Neural cell (in vitro differentiated cells): ENCODE measurements around the gene EFEMP2. TPM values are rescaled to one million over a fixed set of nuclear protein-coding genes. Genes with fewer than 3 reads are reported as not detected.

Experiments used
- H2AFZ ChIP-seq: fragments of 200-600, 300-800 bp; sonication (generic), shearing (Covaris generic); 2 replicates; pipeline ENCODE4 v1.6.0; 2014; ENCODE audit warnings: low read depth, mild to moderate bottlenecking, antibody characterized with exemption, low read length, moderate library complexity
- H3F3A ChIP-seq: fragments of 200-600 bp; shearing (Covaris generic); 2 replicates; pipeline ENCODE4 v1.6.1; 2016; ENCODE audit warnings: mild to moderate bottlenecking, moderate library complexity, mixed read lengths, antibody characterized with exemption, low read length; ENCODE audit not compliant: insufficient read depth, poor library complexity, severe bottlenecking
- H3K27ac ChIP-seq: fragments of 200-600, 300-800 bp; sonication (generic), shearing (Covaris generic); 2 replicates; pipeline ENCODE4 v1.5.1; 2014; ENCODE audit warnings: mild to moderate bottlenecking, low read length, moderate library complexity
- H3K27me3 ChIP-seq: fragments of 300-800, 200-600 bp; sonication (generic), shearing (Covaris generic); 2 replicates; pipeline ENCODE4 v1.6.0; 2014; ENCODE audit warnings: mild to moderate bottlenecking, low read depth, low read length, moderate library complexity; ENCODE audit not compliant: insufficient read depth
- H3K36me3 ChIP-seq: fragments of 300-800, 200-600 bp; sonication (generic), shearing (Covaris generic); 2 replicates; pipeline ENCODE4 v1.5.1; 2014; ENCODE audit warnings: mild to moderate bottlenecking, antibody characterized with exemption, low read length, moderate library complexity; ENCODE audit not compliant: insufficient read depth
- H3K4me2 ChIP-seq: fragments of 300-800, 200-600 bp; sonication (generic), shearing (Covaris generic); 2 replicates; pipeline ENCODE4 v1.6.0; 2014; ENCODE audit warnings: mild to moderate bottlenecking, low read length
- H3K4me3 ChIP-seq: fragments of 300-800, 200-600 bp; sonication (generic), shearing (Covaris generic); 2 replicates; pipeline ENCODE4 v1.5.1; 2014; ENCODE audit warnings: mild to moderate bottlenecking, low read length, moderate library complexity
- H3K79me2 ChIP-seq: fragments of 200-600 bp; shearing (Covaris generic); replicated peaks from 2 replicates; pipeline ENCODE4 v1.6.0; 2014; ENCODE audit warnings: mild to moderate bottlenecking, low read length, moderate library complexity; ENCODE audit not compliant: insufficient read depth
- H3K9ac ChIP-seq: fragments of 300-800, 200-600 bp; sonication (generic), shearing (Covaris generic); 2 replicates; pipeline ENCODE4 v1.6.1; 2016; ENCODE audit warnings: mild to moderate bottlenecking, low read length, mixed read lengths
- H3K9me2 ChIP-seq: fragments of 200-600 bp; shearing (Covaris generic); 2 replicates; pipeline ENCODE4 v1.6.1; 2016; ENCODE audit warnings: mild to moderate bottlenecking, low read length, mixed read lengths; ENCODE audit not compliant: insufficient read depth
- H3K9me3 ChIP-seq: fragments of 200-600, 300-800 bp; sonication (generic), shearing (Covaris generic); 2 replicates; pipeline ENCODE4 v1.6.1; 2016; ENCODE audit warnings: mild to moderate bottlenecking, mixed run types, low read length, moderate library complexity, mixed read lengths
- H4K20me1 ChIP-seq: fragments of 200-600 bp; shearing (Covaris generic); 2 replicates; pipeline ENCODE4 v1.6.1; 2016; ENCODE audit warnings: mild to moderate bottlenecking, mixed run types; ENCODE audit not compliant: insufficient read depth
- CTCF ChIP-seq: fragments of 450-650 bp; IDR thresholded peaks from 2 replicates; pipeline ENCODE4 v1.5.1; 2014; ENCODE audit warnings: antibody characterized with exemption, mild to moderate bottlenecking, moderate library complexity; ENCODE audit not compliant: poor library complexity, severe bottlenecking
- EP300 ChIP-seq: fragments of 450-650 bp; conservative IDR thresholded peaks from 2 replicates; pipeline ENCODE4 v1.6.1; 2014; ENCODE audit warnings: antibody characterized with exemption, mild to moderate bottlenecking, moderate library complexity; ENCODE audit not compliant: poor library complexity, severe bottlenecking
- EZH2 ChIP-seq: fragments of 200-600, 300-800 bp; shearing (Covaris generic), sonication (generic); IDR thresholded peaks from 2 replicates; pipeline ENCODE4 v1.6.1; 2014; ENCODE audit warnings: antibody characterized with exemption, low read length, borderline replicate concordance, mild to moderate bottlenecking; ENCODE audit not compliant: insufficient read depth, poor library complexity, severe bottlenecking
- MXI1 ChIP-seq: fragments of 450-650 bp; conservative IDR thresholded peaks from 2 replicates; pipeline ENCODE4 v1.6.1; 2014; ENCODE audit warnings: antibody characterized with exemption, mild to moderate bottlenecking; ENCODE audit not compliant: poor library complexity, severe bottlenecking
- POLR2AphosphoS5 ChIP-seq: IDR thresholded peaks from 2 replicates; pipeline ENCODE4 v1.6.1; 2012
- RAD21 ChIP-seq: fragments of 450-650 bp; conservative IDR thresholded peaks from 2 replicates; pipeline ENCODE4 v1.6.1; 2014; ENCODE audit warnings: antibody characterized with exemption, mild to moderate bottlenecking, moderate library complexity
- SMC3 ChIP-seq: fragments of 450-650 bp; conservative IDR thresholded peaks from 2 replicates; pipeline ENCODE4 v1.6.1; 2014; ENCODE audit warnings: antibody characterized with exemption, mild to moderate bottlenecking, moderate library complexity; ENCODE audit not compliant: poor library complexity
- TAF1 ChIP-seq: IDR thresholded peaks from 2 replicates; pipeline ENCODE4 v1.6.1; 2012; ENCODE audit warnings: low read depth
- polyA plus RNA-seq: library from polyadenylated mRNA; depleted of rRNA; stranded (reverse); fragments of >200 nt; gene quantifications from 2 replicates; pipeline ENCODE4 v1.2.3, GENCODE V29; 2014
- TF ChIP-seq, protein P1 (sequence below): IDR thresholded peaks from 2 replicates; pipeline ENCODE4 v1.6.1; 2012; ENCODE audit warnings: borderline replicate concordance

Gene EFEMP2
- polyA plus RNA-seq, 1 donor from 2014 or later, result 0.67 TPM

- no peaks in the 10 kb centered on the region for H3K9me3 ChIP-seq
- no peaks in the 10 kb centered on the region for H4K20me1 ChIP-seq
- no peaks in the 10 kb centered on the region for H3K9me2 ChIP-seq
- TF ChIP-seq, protein P1, sequence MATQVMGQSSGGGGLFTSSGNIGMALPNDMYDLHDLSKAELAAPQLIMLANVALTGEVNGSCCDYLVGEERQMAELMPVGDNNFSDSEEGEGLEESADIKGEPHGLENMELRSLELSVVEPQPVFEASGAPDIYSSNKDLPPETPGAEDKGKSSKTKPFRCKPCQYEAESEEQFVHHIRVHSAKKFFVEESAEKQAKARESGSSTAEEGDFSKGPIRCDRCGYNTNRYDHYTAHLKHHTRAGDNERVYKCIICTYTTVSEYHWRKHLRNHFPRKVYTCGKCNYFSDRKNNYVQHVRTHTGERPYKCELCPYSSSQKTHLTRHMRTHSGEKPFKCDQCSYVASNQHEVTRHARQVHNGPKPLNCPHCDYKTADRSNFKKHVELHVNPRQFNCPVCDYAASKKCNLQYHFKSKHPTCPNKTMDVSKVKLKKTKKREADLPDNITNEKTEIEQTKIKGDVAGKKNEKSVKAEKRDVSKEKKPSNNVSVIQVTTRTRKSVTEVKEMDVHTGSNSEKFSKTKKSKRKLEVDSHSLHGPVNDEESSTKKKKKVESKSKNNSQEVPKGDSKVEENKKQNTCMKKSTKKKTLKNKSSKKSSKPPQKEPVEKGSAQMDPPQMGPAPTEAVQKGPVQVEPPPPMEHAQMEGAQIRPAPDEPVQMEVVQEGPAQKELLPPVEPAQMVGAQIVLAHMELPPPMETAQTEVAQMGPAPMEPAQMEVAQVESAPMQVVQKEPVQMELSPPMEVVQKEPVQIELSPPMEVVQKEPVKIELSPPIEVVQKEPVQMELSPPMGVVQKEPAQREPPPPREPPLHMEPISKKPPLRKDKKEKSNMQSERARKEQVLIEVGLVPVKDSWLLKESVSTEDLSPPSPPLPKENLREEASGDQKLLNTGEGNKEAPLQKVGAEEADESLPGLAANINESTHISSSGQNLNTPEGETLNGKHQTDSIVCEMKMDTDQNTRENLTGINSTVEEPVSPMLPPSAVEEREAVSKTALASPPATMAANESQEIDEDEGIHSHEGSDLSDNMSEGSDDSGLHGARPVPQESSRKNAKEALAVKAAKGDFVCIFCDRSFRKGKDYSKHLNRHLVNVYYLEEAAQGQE, result no peak
- TF ChIP-seq EZH2 (no peak), SMC3 (no peak), MXI1 (no peak), CTCF (no peak), POLR2AphosphoS5 (no peak), EP300 (no peak), RAD21 (no peak), TAF1 (no peak)
- no peak overlapping the region for H2AFZ ChIP-seq
- no peak overlapping the region for H3K4me2 ChIP-seq
- H3K36me3 ChIP-seq, result no peaks in the 10 kb centered on the region
- H3F3A ChIP-seq, result no peaks in the 10 kb centered on the region
- no peak overlapping the region for H3K4me3 ChIP-seq
- H3K27me3 ChIP-seq, result no peaks in the 10 kb centered on the region
- H3K9ac ChIP-seq, result no peak overlapping the region
- peaks cover 3% of the 10 kb centered on the region for H3K79me2 ChIP-seq
- H3K27ac ChIP-seq, result no peak overlapping the region
Measured at GRCh38 chr11:65912845-65913244, 40.2 kb upstream of the EFEMP2 start.

- Histone ChIP-seq H3K4me2 (no peak overlapping the region), H3K79me2 (no peaks in the 10 kb centered on the region), H3K27me3 (peaks cover 2% of the 10 kb centered on the region), H3K27ac (no peak overlapping the region), H3K4me3 (no peak overlapping the region), H4K20me1 (no peaks in the 10 kb centered on the region), H3K9ac (no peak overlapping the region), H3F3A (no peaks in the 10 kb centered on the region), H3K9me3 (no peaks in the 10 kb centered on the region), H3K36me3 (no peaks in the 10 kb centered on the region), H2AFZ (no peak overlapping the region), H3K9me2 (no peaks in the 10 kb centered on the region)
- TF ChIP-seq CTCF, result peak; percentile 31
- no peak for TF ChIP-seq EP300
Measured at GRCh38 chr11:65911682-65912568, 39.3 kb upstream of the EFEMP2 start.
